Measurements from ENCODE around the gene S100A12.

The S100A12 gene

GRCh38 chr1:153374071-153374470 lies 1.4 kb downstream of the S100A12 start:
- DNase-seq (ENCODE audit: low read depth) = no peak
- H3K4me3 ChIP-seq (ENCODE audit: low read length) = no peak overlapping the region
- no peak for TF ChIP-seq CTCF (IDR thresholded peaks at IDR 0.05; ENCODE audit: insufficient read depth, low read depth, low read length, missing control alignments)

- no peak for DNase-seq (ENCODE audit: low read depth)
- H3K4me3 ChIP-seq (ENCODE audit: low read length) = no peak overlapping the region
- no peak for TF ChIP-seq CTCF (IDR thresholded peaks at IDR 0.05; ENCODE audit: insufficient read depth, low read depth, low read length, missing control alignments)
Observed at GRCh38 chr1:153372571-153372970, 2.9 kb downstream of the S100A12 start.

DNA sequence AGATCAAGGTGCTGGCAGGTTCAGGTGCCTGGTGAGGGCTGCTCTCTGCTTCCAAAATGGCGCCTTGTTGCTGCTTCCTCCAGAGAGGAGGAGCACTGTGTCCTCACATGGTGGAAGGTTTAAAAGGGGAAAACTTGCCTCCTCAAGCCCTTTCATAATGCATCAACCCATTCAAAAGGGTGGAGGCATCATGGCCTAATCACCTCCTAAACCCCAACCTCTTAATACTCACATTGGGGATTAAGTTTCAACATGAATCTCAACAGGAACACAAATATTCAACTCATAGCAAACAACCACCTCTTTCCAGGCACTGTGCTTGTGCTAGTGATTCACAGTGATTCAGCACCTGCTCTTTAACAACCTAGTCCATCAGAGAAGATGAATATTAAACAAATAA lies 4.2 kb downstream of the S100A12 start:
- DNase-seq (ENCODE audit: low read depth) = peak; percentile 94
- no peak for TF ChIP-seq CTCF (IDR thresholded peaks at IDR 0.05; ENCODE audit: insufficient read depth, low read depth, low read length, missing control alignments)
- H3K4me3 ChIP-seq (ENCODE audit: low read length) = no peak overlapping the region

- TF ChIP-seq CTCF (IDR thresholded peaks at IDR 0.05; ENCODE audit: insufficient read depth, low read depth, low read length, missing control alignments) = no peak
- DNase-seq (ENCODE audit: low read depth) = no peak
Observed at GRCh38 chr1:153370146-153370545, 5.3 kb downstream of the S100A12 start.

GRCh38 chr1:153368495-153368894 lies 6.9 kb downstream of the S100A12 start:
- no peak for TF ChIP-seq CTCF (IDR thresholded peaks at IDR 0.05; ENCODE audit: insufficient read depth, low read depth, low read length, missing control alignments)
- no peak overlapping the region for H3K4me3 ChIP-seq (ENCODE audit: low read length)
- no peak for DNase-seq (ENCODE audit: low read depth)

More at GRCh38 chr1:153370146-153370545, 5.3 kb downstream of the S100A12 start:
- H3K4me3 ChIP-seq (ENCODE audit: low read length) = no peak overlapping the region

GRCh38 chr1:153367090-153367489 lies 8.3 kb downstream of the S100A12 start:
- no peak for TF ChIP-seq CTCF (IDR thresholded peaks at IDR 0.05; ENCODE audit: insufficient read depth, low read depth, low read length, missing control alignments)
- no peak for DNase-seq (ENCODE audit: low read depth)
- H3K4me3 ChIP-seq (ENCODE audit: low read length) = no peak overlapping the region

- H3K4me3 ChIP-seq (ENCODE audit: low read length) = no peak overlapping the region
- no peak for TF ChIP-seq CTCF (IDR thresholded peaks at IDR 0.05; ENCODE audit: insufficient read depth, low read depth, low read length, missing control alignments)
- no peak for DNase-seq (ENCODE audit: low read depth)
Observed at GRCh38 chr1:153366261-153366660, 9.2 kb downstream of the S100A12 start.
